Stimulated activated CD8-positive, alpha-beta memory T cell treated with anti-CD3 and anti-CD28 coated beads, Interleukin-12 subunit alpha, Interleukin-12 subunit beta, amount 100 ng/mL, for 4 hours (primary cell): ENCODE results near the gene CAMK1D.

Experiments used
- DNase-seq: peaks from one replicate; pipeline ENCODE4 v3.0.0-alpha.2; 2020; ENCODE audit warnings: low read depth

Gene CAMK1D

GRCh38 chr10:12500381-12501303 lies 151.3 kb downstream of the CAMK1D start:
- no peak for DNase-seq

GRCh38 chr10:12501324-12501723 lies 152.0 kb downstream of the CAMK1D start:
- no peak for DNase-seq

- DNase-seq: no peak
Observed at GRCh38 chr10:12501841-12502525, 152.6 kb downstream of the CAMK1D start.

- no peak for DNase-seq
Observed at GRCh38 chr10:12502526-12503274, 153.4 kb downstream of the CAMK1D start.

GRCh38 chr10:12503311-12503710 lies 154.0 kb downstream of the CAMK1D start:
- DNase-seq: no peak

- DNase-seq: no peak
Observed at GRCh38 chr10:12504176-12504575, 154.8 kb downstream of the CAMK1D start.

GRCh38 chr10:12504628-12505027 lies 155.3 kb downstream of the CAMK1D start:
- no peak for DNase-seq

GRCh38 chr10:12505683-12506082 lies 156.3 kb downstream of the CAMK1D start:
- DNase-seq: no peak

- DNase-seq: no peak
Observed at GRCh38 chr10:12507165-12507850, 158.0 kb downstream of the CAMK1D start.

- DNase-seq: no peak
Observed at GRCh38 chr10:12508165-12508564, 158.8 kb downstream of the CAMK1D start.

- DNase-seq: no peak
Observed at GRCh38 chr10:12509016-12509793, 159.9 kb downstream of the CAMK1D start.

- DNase-seq: no peak
Observed at GRCh38 chr10:12509794-12510100, 160.4 kb downstream of the CAMK1D start.

GRCh38 chr10:12510501-12510941 lies 161.2 kb downstream of the CAMK1D start:
- no peak for DNase-seq

- no peak for DNase-seq
Observed at GRCh38 chr10:12510984-12511383, 161.6 kb downstream of the CAMK1D start.

GRCh38 chr10:12511651-12512050 lies 162.3 kb downstream of the CAMK1D start:
- DNase-seq: no peak

- no peak for DNase-seq
Observed at GRCh38 chr10:12512332-12513002, 163.1 kb downstream of the CAMK1D start.

- no peak for DNase-seq
Observed at GRCh38 chr10:12513003-12513365, 163.6 kb downstream of the CAMK1D start.

- no peak for DNase-seq
Observed at GRCh38 chr10:12513775-12514673, 164.7 kb downstream of the CAMK1D start.

GRCh38 chr10:12518024-12518423 lies 168.7 kb downstream of the CAMK1D start:
- DNase-seq: no peak

GRCh38 chr10:12521423-12521822 lies 172.1 kb downstream of the CAMK1D start:
- DNase-seq: no peak
